Skeletal muscle satellite cell (primary cell): ENCODE data around the gene TPRG1L.
"Not testable (repeated sequence)": the region's sequence is repeated elsewhere in the genome, so short reads cannot be mapped to it uniquely, and the experiment has no call there.

Source experiments
- H3K27me3 ChIP-seq: 2 replicates; pipeline ENCODE4 v1.7.0; 2013; ENCODE audit warnings: low read length; ENCODE audit not compliant: control insufficient read depth, insufficient read depth
- H3K36me3 ChIP-seq: 2 replicates; pipeline ENCODE4 v1.7.0; 2013; ENCODE audit warnings: mild to moderate bottlenecking, control low read depth, low read length; ENCODE audit not compliant: insufficient read depth
- H3K4me1 ChIP-seq: 2 replicates; pipeline ENCODE4 v1.7.0; 2013; ENCODE audit warnings: low read length; ENCODE audit not compliant: control insufficient read depth, insufficient read depth
- H3K4me2 ChIP-seq: 2 replicates; pipeline ENCODE4 v1.7.0; 2013; ENCODE audit warnings: mild to moderate bottlenecking, low read length
- H3K4me3 ChIP-seq: 2 replicates; pipeline ENCODE4 v1.7.0; 2013; ENCODE audit warnings: low read length
- H3K9ac ChIP-seq: 2 replicates; pipeline ENCODE4 v1.7.0; 2013; ENCODE audit warnings: mild to moderate bottlenecking, low read depth, low read length, moderate library complexity
- H3K9me3 ChIP-seq: replicated peaks from 2 replicates; pipeline ENCODE4 v1.7.0; 2013; ENCODE audit warnings: mild to moderate bottlenecking, control low read depth, low read length

The TPRG1L gene

DNA sequence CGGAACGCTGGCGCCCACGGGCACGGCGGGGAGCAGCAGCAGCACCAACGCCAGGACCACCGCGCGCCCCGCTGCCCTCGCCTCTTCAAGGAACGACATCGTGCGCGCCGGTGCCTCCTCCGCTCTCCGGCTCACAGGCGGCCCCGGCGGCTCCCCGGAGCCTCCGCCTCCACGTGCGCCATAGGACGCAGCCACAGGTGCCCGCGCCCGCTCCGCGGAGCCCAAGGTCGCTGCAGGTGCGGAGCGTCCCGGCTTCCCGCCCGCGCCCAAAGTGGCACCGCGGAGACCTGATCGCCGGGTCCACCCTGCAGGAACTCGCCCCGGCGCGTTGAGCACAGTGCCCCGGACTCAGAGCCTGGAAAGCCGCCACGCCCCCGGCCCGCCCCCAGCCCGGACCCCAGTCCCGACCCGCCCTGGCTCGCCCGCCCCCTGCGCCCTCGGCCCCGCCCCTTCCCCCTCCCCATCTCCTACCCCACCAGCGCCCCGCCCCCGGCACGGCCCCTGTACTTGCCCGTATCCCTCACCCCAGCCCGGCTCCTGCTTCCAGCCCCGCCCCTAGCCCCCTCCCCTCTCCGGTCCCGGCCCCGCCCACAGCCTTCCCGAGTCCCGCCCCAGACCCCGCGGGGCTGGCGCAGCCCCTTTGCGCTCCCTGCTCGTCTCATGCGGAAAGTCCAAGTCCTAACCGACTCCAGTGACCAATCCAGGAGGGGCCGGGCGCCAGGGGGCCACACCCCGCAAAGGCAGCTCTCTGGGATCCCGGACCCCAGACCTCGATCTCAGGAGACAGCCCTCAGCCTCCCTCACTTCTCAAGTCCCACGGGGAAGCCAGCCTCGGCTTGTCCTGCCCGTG, 13.4 kb upstream of the TPRG1L start, which contains the start of gene MEGF6:
Gene MEGF6, minus strand, starts transcription at position 339 of the 850 bp plus-strand sequence. Its CDS starts 240 bp downstream, at position 99.
- Histone ChIP-seq H3K9me3 (no peaks in the 10 kb centered on the region), H3K9ac (no peak within 1 kb of the TSS), H3K4me1 (peaks cover 7% of the 10 kb centered on the region), H3K4me2 (peak within 1 kb of the TSS; percentile 37), H3K36me3 (no peaks in the 10 kb centered on the region), H3K27me3 (peaks cover 56% of the 10 kb centered on the region), H3K4me3 (no peak within 1 kb of the TSS)

DNA sequence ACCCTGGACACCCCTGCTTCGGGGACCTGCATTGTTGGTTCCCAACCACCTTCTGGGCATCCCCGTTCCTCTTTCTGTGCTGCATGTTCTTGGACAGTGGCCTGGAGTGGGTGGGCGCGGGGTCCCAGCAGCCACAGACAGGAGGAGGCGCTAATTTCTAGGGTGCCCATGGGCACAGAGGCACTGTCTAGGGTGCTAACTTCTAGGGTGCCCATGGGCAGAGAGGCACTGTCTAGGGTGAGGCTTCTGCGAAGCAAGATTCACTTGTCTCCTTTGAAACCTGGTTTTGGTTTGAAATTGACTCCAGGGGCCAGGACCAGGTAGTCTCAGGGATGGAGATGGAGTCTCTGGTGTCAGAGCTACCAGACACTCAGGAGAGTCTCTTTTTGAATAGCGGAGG, 12.7 kb upstream of the TPRG1L start:
- Histone ChIP-seq H3K27me3 (peaks cover 59% of the 10 kb centered on the region), H3K9ac (no peak overlapping the region), H3K9me3 (no peaks in the 10 kb centered on the region), H3K4me2 (no peak overlapping the region), H3K4me1 (peaks cover 7% of the 10 kb centered on the region), H3K4me3 (no peak overlapping the region), H3K36me3 (no peaks in the 10 kb centered on the region)

DNA sequence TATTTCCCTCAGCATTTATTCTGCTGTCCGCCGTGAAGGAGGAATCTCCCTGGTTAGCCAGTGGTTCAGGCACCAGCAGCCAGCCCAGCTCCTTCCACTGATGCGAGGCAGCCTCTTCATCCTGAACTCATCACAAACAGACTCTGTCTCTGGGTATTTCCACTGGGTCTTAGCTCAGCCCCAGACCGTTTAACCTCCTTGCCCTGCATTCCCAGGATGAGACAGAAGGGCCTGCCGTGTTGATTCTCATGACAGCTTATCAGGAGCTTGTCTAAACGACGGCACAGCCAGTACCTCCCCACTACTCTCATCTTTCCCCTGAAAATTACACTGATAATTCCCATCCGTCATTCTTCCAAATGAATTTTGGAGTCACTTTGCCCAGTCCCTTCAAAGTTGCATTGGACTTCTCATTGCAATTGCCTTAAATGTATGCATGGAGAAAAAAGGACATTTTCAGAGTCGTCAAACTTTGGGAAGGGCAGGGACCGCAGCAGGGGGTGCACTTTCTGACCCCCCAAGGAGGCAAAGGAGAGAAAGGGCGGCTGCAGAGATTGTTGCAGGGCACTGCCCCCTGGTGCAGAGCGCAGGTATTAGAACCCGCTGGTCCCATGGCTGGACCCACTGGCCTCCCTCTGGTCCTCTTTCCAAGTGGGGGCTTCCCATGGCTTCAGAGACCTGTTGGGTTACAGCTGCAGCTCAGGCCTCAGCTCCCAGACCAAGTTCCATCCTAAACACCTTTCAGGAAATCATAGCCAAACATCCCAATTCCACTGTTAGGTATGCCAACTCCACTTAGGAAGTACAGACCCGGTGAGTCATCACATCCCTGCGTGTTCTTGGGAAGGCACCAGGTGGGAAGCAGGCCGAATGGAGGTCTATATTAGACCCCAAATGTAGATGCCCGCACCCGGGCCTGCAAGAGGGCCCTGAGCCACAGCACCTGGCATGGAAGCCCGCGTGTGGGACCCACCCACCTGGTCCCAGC, 9.8 kb upstream of the TPRG1L start:
- Histone ChIP-seq H3K9me3 (no peaks in the 10 kb centered on the region), H3K4me3 (no peak overlapping the region), H3K36me3 (no peaks in the 10 kb centered on the region), H3K4me1 (peaks cover 9% of the 10 kb centered on the region), H3K9ac (no peak overlapping the region), H3K27me3 (peaks cover 43% of the 10 kb centered on the region), H3K4me2 (no peak overlapping the region)

DNA sequence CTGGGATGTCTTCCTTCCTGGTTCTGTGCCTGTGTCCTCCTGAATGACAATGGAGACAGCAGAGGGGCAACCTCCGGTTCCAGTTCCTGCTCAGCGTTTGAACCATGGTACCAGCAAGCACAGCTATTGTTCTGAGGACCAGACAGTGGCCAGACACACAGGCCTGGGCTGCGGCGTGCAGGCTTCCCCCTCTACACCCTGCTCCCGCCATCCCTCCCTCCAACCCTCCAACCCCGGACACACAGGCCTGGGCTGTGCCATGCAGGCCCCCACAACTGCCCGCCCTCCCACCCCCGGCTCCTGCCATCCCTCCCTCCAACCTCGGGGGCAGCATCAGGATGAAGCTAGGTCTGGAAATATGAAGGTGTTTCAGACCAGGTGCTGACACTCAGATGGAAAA, 8.0 kb upstream of the TPRG1L start:
- peaks cover 30% of the 10 kb centered on the region for H3K27me3 ChIP-seq
- peaks cover 9% of the 10 kb centered on the region for H3K4me1 ChIP-seq
- no peak overlapping the region for H3K9ac ChIP-seq
- no peak overlapping the region for H3K4me3 ChIP-seq
- H3K36me3 ChIP-seq: no peaks in the 10 kb centered on the region
- H3K4me2 ChIP-seq: no peak overlapping the region
- H3K9me3 ChIP-seq: no peaks in the 10 kb centered on the region

DNA sequence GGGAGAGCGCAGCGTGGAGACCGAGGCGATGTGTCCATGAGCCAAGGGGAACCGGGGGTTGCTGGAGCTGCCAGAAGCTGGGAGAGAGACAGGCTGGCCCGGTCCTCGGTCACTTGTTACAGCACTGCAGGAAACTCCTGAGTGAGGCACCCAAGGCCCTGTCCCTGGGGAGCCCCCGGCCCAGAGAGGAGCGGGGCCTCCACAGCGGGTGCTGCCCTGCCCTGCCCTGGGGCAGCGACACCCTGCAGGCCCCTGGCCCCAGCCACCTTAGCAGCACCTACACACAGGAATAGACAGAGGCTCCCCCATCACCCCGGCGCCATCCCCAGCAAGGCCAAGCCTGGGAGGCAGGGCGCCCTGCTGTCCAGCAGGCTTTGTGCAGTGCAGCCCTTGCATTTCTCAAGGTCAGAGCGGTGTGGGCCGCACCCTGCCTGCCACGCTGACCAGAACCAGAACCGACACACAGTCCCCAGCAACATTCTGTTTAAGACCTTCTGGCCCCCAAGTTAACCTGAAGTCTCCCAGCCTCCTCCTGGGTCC, 6.9 kb upstream of the TPRG1L start:
- H3K4me3 ChIP-seq: no peak overlapping the region
- no peaks in the 10 kb centered on the region for H3K36me3 ChIP-seq
- H3K9ac ChIP-seq: no peak overlapping the region
- peaks cover 11% of the 10 kb centered on the region for H3K4me1 ChIP-seq
- H3K27me3 ChIP-seq: peaks cover 21% of the 10 kb centered on the region
- no peaks in the 10 kb centered on the region for H3K9me3 ChIP-seq
- no peak overlapping the region for H3K4me2 ChIP-seq

DNA sequence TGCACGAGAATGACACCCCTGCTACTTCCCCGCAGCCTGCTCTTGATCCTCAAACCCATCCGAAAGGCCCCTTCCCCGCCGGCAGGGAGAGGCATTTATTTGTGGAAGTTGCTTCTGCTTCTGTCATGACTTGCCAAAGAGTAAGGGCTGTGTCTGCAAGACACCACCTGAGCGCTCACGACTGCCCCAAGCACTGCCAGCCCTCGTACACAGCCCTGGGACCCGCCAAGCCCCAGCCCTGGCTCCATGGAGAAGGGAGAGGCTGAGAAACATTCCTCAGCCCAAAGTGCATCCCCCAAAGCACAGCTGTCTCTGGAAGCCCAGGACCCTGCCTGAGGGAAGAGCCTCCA, 6.3 kb upstream of the TPRG1L start:
- H3K4me2 ChIP-seq: no peak overlapping the region
- H3K4me1 ChIP-seq: peaks cover 13% of the 10 kb centered on the region
- no peaks in the 10 kb centered on the region for H3K9me3 ChIP-seq
- no peak overlapping the region for H3K9ac ChIP-seq
- H3K4me3 ChIP-seq: no peak overlapping the region
- H3K27me3 ChIP-seq: peaks cover 19% of the 10 kb centered on the region
- no peaks in the 10 kb centered on the region for H3K36me3 ChIP-seq

DNA sequence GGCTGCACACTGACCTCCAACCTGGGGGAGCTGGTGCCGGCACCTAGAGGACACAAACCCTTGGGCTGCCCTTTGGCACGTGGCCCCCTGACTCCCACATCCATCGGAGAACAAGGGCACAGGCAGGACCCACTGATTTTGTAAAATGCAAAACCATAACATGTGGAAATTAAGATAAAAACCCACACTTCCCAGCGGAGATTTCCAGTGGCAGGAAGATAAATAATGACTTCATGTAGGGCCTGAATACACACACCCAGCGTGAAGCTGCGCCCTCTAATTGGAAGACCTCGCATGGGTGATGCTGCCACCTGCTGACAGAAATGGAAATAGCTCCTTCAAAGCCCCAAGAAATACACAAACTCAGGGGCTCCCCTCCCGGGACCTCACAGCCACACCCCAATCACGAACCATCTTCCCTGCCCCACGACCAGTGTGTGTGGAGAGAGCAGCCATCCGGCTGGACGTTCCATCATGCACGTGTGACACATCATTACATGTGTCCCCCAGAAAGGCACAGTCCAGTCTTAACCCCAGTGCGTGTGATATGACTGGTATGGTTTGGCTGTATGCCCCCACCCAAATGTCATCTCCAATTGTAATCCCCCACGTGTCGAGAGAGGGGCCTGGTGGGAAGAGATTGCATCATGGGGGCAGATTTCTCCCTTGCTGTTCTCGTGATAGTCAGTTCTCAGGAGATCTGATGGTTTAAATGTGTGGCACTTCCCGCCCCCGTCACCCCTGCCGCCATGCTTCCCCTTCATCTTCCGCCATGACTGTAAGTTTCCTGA, 5.7 kb upstream of the TPRG1L start:
- Histone ChIP-seq H3K4me1 (peaks cover 16% of the 10 kb centered on the region), H3K4me3 (no peak overlapping the region), H3K36me3 (no peaks in the 10 kb centered on the region), H3K9me3 (no peaks in the 10 kb centered on the region), H3K27me3 (peaks cover 16% of the 10 kb centered on the region), H3K9ac (no peak overlapping the region), H3K4me2 (no peak overlapping the region)

DNA sequence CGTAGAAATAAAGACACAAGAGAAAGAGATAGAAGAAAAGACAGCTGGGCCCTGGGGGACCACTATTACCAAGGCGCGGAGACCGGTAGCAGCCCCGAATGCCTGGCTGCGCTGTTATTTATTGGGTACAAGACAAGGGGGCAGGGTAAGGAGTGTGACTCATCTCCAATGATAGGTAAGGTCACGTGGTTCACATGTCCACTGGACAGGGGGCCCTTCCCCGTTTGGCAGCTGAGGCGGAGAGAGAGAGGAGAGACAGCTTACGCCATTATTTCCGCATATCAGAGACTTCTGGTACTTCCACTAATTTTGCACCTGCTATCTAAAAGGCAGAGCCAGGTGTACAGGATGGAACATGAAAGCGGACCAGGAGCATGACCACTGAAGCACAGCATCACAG, 4.1 kb upstream of the TPRG1L start:
- H3K4me3 ChIP-seq: no peak overlapping the region

DNA sequence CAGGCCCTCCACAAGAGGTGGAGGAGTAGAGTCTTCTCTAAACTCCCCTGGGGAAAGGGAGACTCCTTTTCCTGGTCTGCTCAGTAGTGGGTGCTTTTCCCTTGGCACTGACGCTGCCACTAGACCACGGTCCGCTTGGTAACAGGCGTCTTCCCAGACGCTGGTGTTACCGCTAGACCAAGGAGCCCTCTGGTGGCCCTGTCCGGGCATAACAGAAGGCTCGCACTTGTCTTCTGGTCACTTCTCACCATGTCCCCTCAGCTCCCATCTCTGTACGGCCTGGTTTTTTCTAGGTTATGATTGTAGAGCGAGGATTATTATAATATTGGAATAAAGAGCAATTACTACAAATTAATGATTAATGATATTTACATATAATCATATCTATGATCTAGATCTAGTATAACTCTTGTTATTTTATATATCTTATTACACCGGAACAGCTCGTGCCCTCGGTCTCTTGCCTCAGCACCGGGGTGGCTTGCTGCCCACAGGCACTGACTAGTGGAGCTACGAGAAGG, 3.6 kb upstream of the TPRG1L start:
- not testable (repeated sequence) for H3K4me2 ChIP-seq, H3K27me3 ChIP-seq, H3K9me3 ChIP-seq, H3K9ac ChIP-seq, H3K36me3 ChIP-seq, H3K4me3 ChIP-seq
- peaks cover 23% of the 10 kb centered on the region for H3K4me1 ChIP-seq

More for the DNA sequence above, 4.1 kb upstream of the TPRG1L start:
- Histone ChIP-seq H3K4me2 (no peak overlapping the region), H3K9ac (no peak overlapping the region), H3K36me3 (no peaks in the 10 kb centered on the region), H3K4me1 (peaks cover 19% of the 10 kb centered on the region), H3K9me3 (no peaks in the 10 kb centered on the region), H3K27me3 (peaks cover 10% of the 10 kb centered on the region)

DNA sequence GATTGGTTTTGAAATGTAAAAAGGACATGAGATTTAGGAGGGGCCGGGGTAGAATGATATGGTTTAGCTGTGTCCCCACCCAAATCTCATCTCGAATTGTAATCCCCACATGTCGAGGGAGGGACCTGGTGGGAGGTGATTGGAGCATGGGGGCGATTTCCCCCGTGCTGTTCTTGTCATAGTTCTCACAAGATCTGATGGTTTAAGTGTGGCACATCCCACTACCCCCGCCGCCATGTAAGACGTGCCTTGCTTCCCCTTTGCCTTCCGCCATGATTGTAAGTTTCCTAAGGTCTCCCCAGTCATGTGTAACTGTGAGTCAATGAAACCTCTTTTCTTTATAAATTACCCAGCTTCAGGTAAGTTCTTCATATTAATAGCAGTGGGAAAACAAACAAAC, 2.7 kb upstream of the TPRG1L start:
- H3K4me2 ChIP-seq, H3K9me3 ChIP-seq, H3K36me3 ChIP-seq, H3K4me3 ChIP-seq, H3K27me3 ChIP-seq, H3K9ac ChIP-seq: not testable (repeated sequence)
- H3K4me1 ChIP-seq: peaks cover 23% of the 10 kb centered on the region
